GM12878 (cell line): ENCODE measurements around the gene EYA2. TPM values are rescaled to one million over a fixed set of nuclear protein-coding genes. Genes with fewer than 3 reads are reported as not detected.

Source experiments
- ATAC-seq: fragments of 200-7000 bp; cut with Tn5 transposase; 3 replicates; pipeline ENCODE4 v1.9.1; 2020; ENCODE audit warnings: mild to moderate bottlenecking, moderate library complexity
- BruUV-seq: library from RNA; stranded (reverse); fragments of 400-500 nt; replicated peaks from 2 replicates; lab custom pipeline; 2021; lab: Mats Ljungman, UMichigan
- CTCF ChIA-PET: fragments of 300-600 bp; sonication (Branson Sonifier 250); formaldehyde crosslinking; extraction: SDS; loops from one replicate; lab custom pipeline; 2021; ENCODE audit warnings: inconsistent platforms; lab: Yijun Ruan, JAX
- POLR2A ChIA-PET: fragments of 350-600 bp; formaldehyde crosslinking; extraction: SDS; loops from one replicate; lab custom pipeline; 2021; ENCODE audit warnings: inconsistent platforms; lab: Charles Lee
- RAD21 ChIA-PET: fragments of 300-600 bp; sonication (Branson Sonifier 250); formaldehyde crosslinking; loops from one replicate; lab custom pipeline; 2023; ENCODE audit warnings: antibody characterized with exemption; ENCODE audit not compliant: unreplicated experiment; lab: Charles Lee
- SMC1A ChIA-PET: fragments of 300-600 bp; sonication (Branson Sonifier 250); formaldehyde crosslinking; loops from one replicate; lab custom pipeline; 2023; ENCODE audit not compliant: unreplicated experiment, uncharacterized antibody; lab: Charles Lee
- DNase-seq: peaks from one replicate; pipeline ENCODE4 v3.0.0-alpha.2; 2011; ENCODE audit warnings: low read depth, low spot score
- FAIRE-seq: peaks from 3 replicates; lab custom pipeline; 2011; peaks lifted over from hg19 to GRCh38; lab: Jason Lieb, UNC
- H2AFZ ChIP-seq: 2 replicates; pipeline ENCODE4 v1.6.0; 2011; ENCODE audit warnings: low read depth, low read length, control low read depth; ENCODE audit not compliant: control insufficient read depth
- H3K27ac ChIP-seq: 2 replicates; pipeline ENCODE4 v1.5.1; 2011; ENCODE audit warnings: control low read depth; ENCODE audit not compliant: control insufficient read depth, insufficient read depth
- H3K27me3 ChIP-seq, 2 experiments: replicated peaks in 1 of 2; 2 replicates each; pipeline versions ENCODE4 v1.6.0 to v1.6.1; 2011; ENCODE audit warnings: low read length in 1 of 2; ENCODE audit not compliant: control insufficient read depth in 2 of 2, insufficient read depth in 2 of 2
- H3K36me3 ChIP-seq, 2 experiments: 2 replicates each; pipeline ENCODE4 v1.5.1; 2011; ENCODE audit warnings: low read length in 1 of 2; ENCODE audit not compliant: control insufficient read depth in 2 of 2, insufficient read depth in 2 of 2
- H3K4me1 ChIP-seq: 2 replicates; pipeline ENCODE4 v1.6.1; 2011; ENCODE audit warnings: mild to moderate bottlenecking, low read length, moderate library complexity, mixed read lengths; ENCODE audit not compliant: control insufficient read depth, insufficient read depth
- H3K4me2 ChIP-seq: 2 replicates; pipeline ENCODE4 v1.6.0; 2011; ENCODE audit warnings: control low read depth; ENCODE audit not compliant: control insufficient read depth, insufficient read depth
- H3K4me3 ChIP-seq: fragments of 200-600 bp; sonication (generic); 2 replicates; pipeline ENCODE4 v1.5.1; 2016
- H3K79me2 ChIP-seq: 2 replicates; pipeline ENCODE4 v1.6.0; 2011; ENCODE audit warnings: low read length; ENCODE audit not compliant: control insufficient read depth, insufficient read depth
- H3K9ac ChIP-seq: 2 replicates; pipeline ENCODE4 v1.8.0; 2011; ENCODE audit warnings: low read length, control low read depth, mixed read lengths; ENCODE audit not compliant: control insufficient read depth, insufficient read depth
- H3K9me3 ChIP-seq: replicated peaks from 3 replicates; pipeline ENCODE4 v1.5.1; 2011; ENCODE audit warnings: mild to moderate bottlenecking, low read length; ENCODE audit not compliant: control insufficient read depth, insufficient read depth
- H4K20me1 ChIP-seq: 2 replicates; pipeline ENCODE4 v1.6.0; 2011; ENCODE audit not compliant: control insufficient read depth, insufficient read depth
- IKZF1 ChIP-seq: fragments of 450-650 bp; conservative IDR thresholded peaks from 2 replicates; pipeline ENCODE4 v1.6.1; 2017; ENCODE audit warnings: antibody characterized with exemption, mild to moderate bottlenecking
- RAD51 ChIP-seq: fragments of 450-650 bp; IDR thresholded peaks from 2 replicates; pipeline ENCODE4 v1.6.1; 2016; ENCODE audit warnings: moderate library complexity, mild to moderate bottlenecking, inconsistent platforms
- SIX5 ChIP-seq: IDR thresholded peaks from 2 replicates; pipeline ENCODE4 v1.6.1; 2011; ENCODE audit warnings: mild to moderate bottlenecking, low read depth, low read length, moderate library complexity; ENCODE audit not compliant: severe bottlenecking
- SP1 ChIP-seq: IDR thresholded peaks from one replicate; pipeline ENCODE4 v1.6.1; 2011; ENCODE audit warnings: low read depth, low read length
- SREBF1 ChIP-seq: IDR thresholded peaks from 2 replicates; pipeline ENCODE4 v1.6.1; 2012; ENCODE audit warnings: mild to moderate bottlenecking, low read length
- YY1 ChIP-seq: IDR thresholded peaks from 2 replicates; pipeline ENCODE4 v1.6.1; 2011; ENCODE audit warnings: low read depth, mild to moderate bottlenecking, low read length
- WGBS: methylation state at CpG from one replicate; pipeline ENCODE4 v1.1.6; 2016; ENCODE audit warnings: low lambda C conversion rate; ENCODE audit not compliant: insufficient replicate concordance, insufficient coverage; ENCODE audit errors: missing lambda C conversion rate; 5-methylcytosine and 5-hydroxymethylcytosine counted together
- in situ Hi-C: fragments of 300-500 bp; cut with MboI; formaldehyde crosslinking; loops from 9 replicates; pipeline ENCODE4 v1.14.3; 2018; ENCODE audit warnings: mixed read lengths
- intact Hi-C: fragments of 100-400 bp; cut with micrococcal nuclease; formaldehyde crosslinking; loops from one replicate; pipeline ENCODE4 v1.14.2; 2022; ENCODE audit not compliant: unreplicated experiment
- polyA plus RNA-seq, 11 experiments: library from polyadenylated mRNA; depleted of rRNA in 4 of 11; unstranded in 6 of 11; stranded (reverse) in 5 of 11; fragments of >200 nt; fragmentation: Nextera tagmentation in 4 of 11; fragmentation: Illumina TruSeq in 1 of 11; extraction: Ambion mirVana in 4 of 11; extraction: Trizol in 1 of 11; gene quantifications; 1 replicate in 1 of 11; 2 replicates in 10 of 11; pipeline versions ENCODE4 v1.2.1 to v1.2.3, GENCODE V29; 2011 to 2016; ENCODE audit warnings: inconsistent platforms in 2 of 11, missing spikeins in 2 of 11, low read depth in 1 of 11
- total RNA-seq, 4 experiments: library from RNA; depleted of rRNA in 3 of 4; stranded (reverse); fragments of >200 nt in 3 of 4; fragmentation: Illumina TruSeq in 1 of 4; extraction: Trizol in 1 of 4; gene quantifications; 2 replicates each; pipeline versions ENCODE4 v1.2.1 to v1.2.3, GENCODE V29; 2013 to 2021
- TF ChIP-seq, protein P1 (sequence below): fragments of 450-650 bp; IDR thresholded peaks from 2 replicates; pipeline ENCODE4 v1.6.1; 2016; ENCODE audit warnings: mild to moderate bottlenecking

EYA2 gene
- total and polyA plus RNA-seq, 10 of the 15 experiments (the other 5 are each of a cell fraction or from before 2014, with no cell fraction given): 0.20 TPM; not detected in 9

DNA sequence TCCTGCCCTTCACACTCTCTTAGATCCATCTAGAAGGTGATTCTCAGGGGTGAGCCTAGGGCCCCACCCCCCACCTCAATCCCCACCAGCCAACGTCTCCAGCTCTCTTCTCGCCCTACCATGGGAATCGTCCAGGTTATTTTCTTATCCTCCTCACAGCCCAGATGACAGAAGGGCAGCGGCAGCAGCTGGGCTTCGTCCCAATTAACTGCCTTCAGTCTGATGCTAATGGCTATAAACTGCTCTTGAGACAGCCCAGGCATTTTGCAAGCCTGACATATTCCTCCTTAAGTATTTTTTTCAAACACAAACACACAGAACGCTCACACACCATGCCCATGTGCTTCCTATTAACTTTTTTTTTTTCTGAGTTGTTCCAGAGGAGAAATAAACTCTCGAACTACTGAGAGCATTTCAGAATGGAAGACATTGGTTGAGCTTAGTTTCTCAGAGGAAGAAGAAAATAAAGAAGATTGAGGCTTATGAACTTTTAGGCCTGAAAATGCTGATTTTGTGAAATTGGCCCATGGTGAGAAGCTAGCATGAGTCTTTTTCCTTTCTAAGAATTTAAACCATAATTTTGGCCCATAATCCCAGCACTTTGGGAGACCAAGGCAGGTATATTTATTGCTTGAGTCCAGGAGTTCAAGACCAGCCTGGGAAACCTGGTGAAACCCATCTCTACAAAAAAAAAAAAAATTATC is 124.6 kb downstream of the EYA2 start:
- H2AFZ ChIP-seq: no peak overlapping the region

More for the DNA sequence above, 124.6 kb downstream of the EYA2 start:
- POLR2A ChIA-PET: interaction anchor here (0.6 kb wide), 1 partner anchor 233 kb away, joined by 7 read pairs; no protein-coding TSS in a partner anchor
- TF ChIP-seq YY1: no peak
- no peak for TF ChIP-seq SP1
- no peak for TF ChIP-seq IKZF1
- TF ChIP-seq, protein P1, sequence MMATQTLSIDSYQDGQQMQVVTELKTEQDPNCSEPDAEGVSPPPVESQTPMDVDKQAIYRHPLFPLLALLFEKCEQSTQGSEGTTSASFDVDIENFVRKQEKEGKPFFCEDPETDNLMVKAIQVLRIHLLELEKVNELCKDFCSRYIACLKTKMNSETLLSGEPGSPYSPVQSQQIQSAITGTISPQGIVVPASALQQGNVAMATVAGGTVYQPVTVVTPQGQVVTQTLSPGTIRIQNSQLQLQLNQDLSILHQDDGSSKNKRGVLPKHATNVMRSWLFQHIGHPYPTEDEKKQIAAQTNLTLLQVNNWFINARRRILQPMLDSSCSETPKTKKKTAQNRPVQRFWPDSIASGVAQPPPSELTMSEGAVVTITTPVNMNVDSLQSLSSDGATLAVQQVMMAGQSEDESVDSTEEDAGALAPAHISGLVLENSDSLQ: no peak
- no peak for TF ChIP-seq SIX5
- no peak for TF ChIP-seq SREBF1
- TF ChIP-seq RAD51: no peak
- intact Hi-C loops (loop anchor here (10.0 kb wide), 1 partner anchor 46 kb away; no protein-coding TSS in a partner anchor), in situ Hi-C loops (no loop called here)
- Histone ChIP-seq H3K9me3 (no peaks in the 10 kb centered on the region), H3K79me2 (no peaks in the 10 kb centered on the region), H4K20me1 (no peaks in the 10 kb centered on the region), H3K27ac (no peak overlapping the region), H3K4me3 (no peak overlapping the region), H3K36me3 (no peaks in the 10 kb centered on the region), H3K27me3 (peaks cover 0 to 5% of the 10 kb centered on the region in 2 experiments; a peak in 3 of 4 replicates), H3K9ac (no peak overlapping the region), H3K4me1 (no peaks in the 10 kb centered on the region), H3K4me2 (no peak overlapping the region)
- no peak for FAIRE-seq
- ATAC-seq: no peak
- BruUV-seq: no TSS peak
- RAD21 ChIA-PET: interaction anchor here (2.1 kb wide), 1 partner anchor 23 kb away, joined by 5 read pairs; no protein-coding TSS in a partner anchor
- CTCF ChIA-PET: interaction anchor here (1.1 to 2.3 kb wide), 5 partner anchors 10 to 267 kb away, joined by 3 to 8 read pairs (median 5); no protein-coding TSS in a partner anchor
- SMC1A ChIA-PET: interaction anchor here (0.6 to 2.2 kb wide), 4 partner anchors 22 to 544 kb away, joined by 3 to 6 read pairs (median 3); no protein-coding TSS in a partner anchor
- no peak for DNase-seq
- WGBS: 33% methylated on average over 7 of the region's 7 CpGs
